GM18867 (cell line): Measurements from ENCODE around the gene ADORA2A.
"Not testable (repeated sequence)": the region's sequence is repeated elsewhere in the genome, so short reads cannot be mapped to it uniquely, and the experiment has no call there.

ENCODE experiments used
- ATAC-seq: cut with Tn5 transposase; IDR thresholded peaks from one replicate; pipeline ENCODE4 v1.9.1; 2021; ENCODE audit warnings: mild to moderate bottlenecking, moderate library complexity; ENCODE audit not compliant: unreplicated experiment

Gene ADORA2A

GRCh38 chr22:24482998-24483397 lies 55.6 kb downstream of the ADORA2A start:
- no peak for ATAC-seq

- no peak for ATAC-seq
Observed at GRCh38 chr22:24483976-24484545, 56.7 kb downstream of the ADORA2A start.

GRCh38 chr22:24485170-24485569 lies 57.8 kb downstream of the ADORA2A start:
- no peak for ATAC-seq

- no peak for ATAC-seq
Observed at GRCh38 chr22:24485608-24486007, 58.2 kb downstream of the ADORA2A start.

GRCh38 chr22:24486501-24486921 lies 59.1 kb downstream of the ADORA2A start:
- ATAC-seq: no peak

GRCh38 chr22:24489011-24489410 lies 61.6 kb downstream of the ADORA2A start:
- ATAC-seq: no peak

GRCh38 chr22:24489434-24489833 lies 62.0 kb downstream of the ADORA2A start:
- ATAC-seq: not testable (repeated sequence)
